Neuronal stem cell (in vitro differentiated cells): Measurements from ENCODE around the gene SETD9.

Experiments
- DNase-seq: peaks from one replicate; pipeline ENCODE4 v3.0.0-alpha.2; 2013; ENCODE audit warnings: low spot score
- H2AFZ ChIP-seq: one replicate; pipeline ENCODE4 v1.6.1; 2013; ENCODE audit warnings: mild to moderate bottlenecking, low read length, inconsistent platforms
- H2AK5ac ChIP-seq: 2 replicates; pipeline ENCODE4 v1.6.1; 2013; ENCODE audit warnings: low read depth, mild to moderate bottlenecking, inconsistent platforms, low read length, moderate library complexity, mixed read lengths
- H2BK120ac ChIP-seq: 2 replicates; pipeline ENCODE4 v1.6.1; 2013; ENCODE audit warnings: low read depth, mild to moderate bottlenecking, inconsistent platforms, low read length, moderate library complexity, mixed read lengths
- H2BK12ac ChIP-seq: one replicate; pipeline ENCODE4 v1.6.1; 2013; ENCODE audit warnings: low read length, inconsistent platforms
- H2BK15ac ChIP-seq: 2 replicates; pipeline ENCODE4 v1.6.1; 2013; ENCODE audit warnings: mild to moderate bottlenecking, low read length, inconsistent platforms, mixed read lengths
- H2BK5ac ChIP-seq: one replicate; pipeline ENCODE4 v1.6.1; 2013; ENCODE audit warnings: inconsistent platforms, mild to moderate bottlenecking, low read length, moderate library complexity
- H3K14ac ChIP-seq: one replicate; pipeline ENCODE4 v1.6.1; 2013; ENCODE audit warnings: low read length, inconsistent platforms
- H3K18ac ChIP-seq: 2 replicates; pipeline ENCODE4 v1.6.1; 2013; ENCODE audit warnings: low read length, inconsistent platforms
- H3K23ac ChIP-seq: 2 replicates; pipeline ENCODE4 v1.6.1; 2013; ENCODE audit warnings: low read depth, mild to moderate bottlenecking, mixed read lengths, low read length, inconsistent platforms; ENCODE audit not compliant: poor library complexity
- H3K27ac ChIP-seq: replicated peaks from 3 replicates; pipeline ENCODE4 v1.5.1; 2013; ENCODE audit warnings: low read length, inconsistent platforms
- H3K27me3 ChIP-seq, 3 experiments: 2 replicates each; pipeline ENCODE4 v1.6.1; 2013; ENCODE audit warnings: low read length in 3 of 3, mild to moderate bottlenecking in 2 of 3, inconsistent platforms in 1 of 3, low read depth in 1 of 3, mixed read lengths in 1 of 3, moderate library complexity in 1 of 3; ENCODE audit not compliant: control insufficient read depth in 3 of 3, insufficient read depth in 3 of 3
- H3K36me3 ChIP-seq, 2 donors: replicated peaks in 1 of 2; 2 replicates each; pipeline ENCODE4 v1.6.1; 2013; ENCODE audit warnings: low read length in 2 of 2; ENCODE audit not compliant: control insufficient read depth in 2 of 2, insufficient read depth in 2 of 2
- H3K4ac ChIP-seq: 2 replicates; pipeline ENCODE4 v1.6.1; 2013; ENCODE audit warnings: inconsistent platforms, mild to moderate bottlenecking, low read length, moderate library complexity
- H3K4me1 ChIP-seq, 2 donors: 1 replicate in 1 of 2; 2 replicates in 1 of 2; pipeline ENCODE4 v1.6.1; 2013; ENCODE audit warnings: low read length in 2 of 2, low read depth in 1 of 2; ENCODE audit not compliant: control insufficient read depth in 2 of 2, insufficient read depth in 1 of 2
- H3K4me2 ChIP-seq: one replicate; pipeline ENCODE4 v1.6.1; 2013; ENCODE audit warnings: mild to moderate bottlenecking, low read length, inconsistent platforms; ENCODE audit not compliant: insufficient read depth, poor library complexity, severe bottlenecking
- H3K4me3 ChIP-seq, 2 donors: 2 replicates each; pipeline ENCODE4 v1.5.1; 2013; ENCODE audit warnings: low read length in 2 of 2, mild to moderate bottlenecking in 2 of 2, inconsistent platforms in 1 of 2, moderate library complexity in 1 of 2
- H3K79me1 ChIP-seq: one replicate; pipeline ENCODE4 v1.6.1; 2013; ENCODE audit warnings: low read depth, mild to moderate bottlenecking, inconsistent platforms, low read length, moderate library complexity
- H3K9ac ChIP-seq: one replicate; pipeline ENCODE4 v1.6.1; 2013; ENCODE audit warnings: mild to moderate bottlenecking, low read depth, low read length, inconsistent platforms; ENCODE audit not compliant: poor library complexity
- H3K9me3 ChIP-seq, 2 donors: replicated peaks in 1 of 2; 2 replicates each; pipeline versions ENCODE3 to v1.6.1; 2013; ENCODE audit warnings: low read length in 2 of 2, mild to moderate bottlenecking in 2 of 2, inconsistent platforms in 1 of 2, low read depth in 1 of 2, mixed read lengths in 1 of 2, moderate library complexity in 1 of 2; ENCODE audit not compliant: control insufficient read depth in 2 of 2, insufficient read depth in 1 of 2
- H4K8ac ChIP-seq: one replicate; pipeline ENCODE4 v1.6.1; 2013; ENCODE audit warnings: low read depth, mild to moderate bottlenecking, inconsistent platforms, low read length, moderate library complexity
- H4K91ac ChIP-seq: one replicate; pipeline ENCODE4 v1.6.1; 2013; ENCODE audit warnings: low read length, low read depth, mild to moderate bottlenecking, inconsistent platforms; ENCODE audit not compliant: poor library complexity
- WGBS, 2 donors: extraction: QIAGEN DNeasy Blood & Tissue Kit; methylation state at CpG; one replicate each; pipeline ENCODE4 v1.1.7; 2013; ENCODE audit warnings: missing lambda C conversion rate in 2 of 2, mixed read lengths in 1 of 2; ENCODE audit not compliant: insufficient read length in 2 of 2, insufficient replicate concordance in 1 of 2; ENCODE audit errors: extremely low coverage in 2 of 2; 5-methylcytosine and 5-hydroxymethylcytosine counted together

The SETD9 gene

DNA sequence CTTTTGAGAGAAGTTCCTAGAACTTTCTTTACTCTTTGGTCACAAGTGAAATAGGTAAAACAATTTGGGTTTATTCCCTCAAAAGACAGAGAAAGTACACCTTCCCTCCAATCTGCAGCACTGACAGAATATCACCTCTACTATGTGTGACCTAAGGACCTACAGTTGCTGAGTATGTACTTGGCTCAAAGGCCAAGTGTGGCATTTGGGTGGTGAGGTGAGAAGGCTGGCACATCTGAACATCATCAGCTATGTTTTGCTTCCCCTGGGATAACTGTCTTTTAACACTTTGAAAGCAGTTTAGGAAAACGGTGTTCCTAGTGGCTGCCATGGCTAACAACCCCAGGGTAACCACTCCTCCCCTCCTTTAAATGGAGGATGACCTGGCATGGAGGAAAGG, 24.9 kb downstream of the SETD9 start:
- H3K27me3 ChIP-seq = no peaks in the 10 kb centered on the region
- H3K4ac ChIP-seq = no peak overlapping the region
- no peak overlapping the region for H3K4me3 ChIP-seq
- WGBS, 2 donors = no CpG with 5 or more reads among the region's 1 CpG
- DNase-seq = no peak
- H4K91ac ChIP-seq = no peak overlapping the region
- H2BK15ac ChIP-seq = no peak overlapping the region
- H3K14ac ChIP-seq = no peak overlapping the region
- H4K8ac ChIP-seq = no peak overlapping the region
- no peaks in the 10 kb centered on the region for H3K79me1 ChIP-seq
- H2AFZ ChIP-seq = no peak overlapping the region
- H3K18ac ChIP-seq = no peak overlapping the region
- no peak overlapping the region for H2AK5ac ChIP-seq
- no peak overlapping the region for H3K27ac ChIP-seq
- no peak overlapping the region for H3K23ac ChIP-seq
- peaks cover 0 to 1% of the 10 kb centered on the region in 2 donors for H3K9me3 ChIP-seq
- no peak overlapping the region for H2BK120ac ChIP-seq
- H3K4me2 ChIP-seq = no peak overlapping the region
- no peak overlapping the region for H3K9ac ChIP-seq
- no peaks in the 10 kb centered on the region for H3K4me1 ChIP-seq
- no peak overlapping the region for H2BK12ac ChIP-seq
- H2BK5ac ChIP-seq = no peak overlapping the region
- peaks cover 29 to 100% of the 10 kb centered on the region in 2 donors for H3K36me3 ChIP-seq

DNA sequence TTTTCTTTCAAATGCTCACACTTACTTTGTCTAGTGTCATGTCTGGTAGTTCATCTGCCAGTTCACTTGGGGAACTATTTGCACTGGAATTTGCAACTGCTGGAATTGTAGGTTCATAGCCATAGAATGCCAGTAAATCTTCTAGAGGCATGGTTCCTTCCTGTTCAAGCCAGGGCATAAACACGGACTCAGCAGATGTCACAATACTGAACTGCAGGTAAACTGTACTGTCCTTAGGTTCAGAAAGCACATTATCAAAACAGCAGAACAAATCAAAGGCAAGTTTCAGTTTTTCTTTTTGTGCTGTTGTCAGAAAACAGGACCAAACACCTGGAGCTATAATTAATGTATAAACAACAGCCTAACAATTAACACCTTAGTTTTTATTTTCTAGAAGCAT, 29.5 kb downstream of the SETD9 start:
- H2AFZ ChIP-seq = no peak overlapping the region
- H3K18ac ChIP-seq = no peak overlapping the region
- no peak overlapping the region for H3K27ac ChIP-seq
- no peaks in the 10 kb centered on the region for H3K4me1 ChIP-seq
- H2BK15ac ChIP-seq = no peak overlapping the region
- no peaks in the 10 kb centered on the region for H3K79me1 ChIP-seq
- no peak overlapping the region for H3K9ac ChIP-seq
- no peaks in the 10 kb centered on the region for H3K27me3 ChIP-seq
- H3K4ac ChIP-seq = no peak overlapping the region
- H2BK5ac ChIP-seq = no peak overlapping the region
- WGBS, 2 donors = no CpG with 5 or more reads among the region's 1 CpG
- no peak overlapping the region for H3K4me2 ChIP-seq
- no peak overlapping the region for H4K8ac ChIP-seq
- H4K91ac ChIP-seq = no peak overlapping the region
- no peak overlapping the region for H2BK120ac ChIP-seq
- peaks cover 0 to 1% of the 10 kb centered on the region in 2 donors for H3K9me3 ChIP-seq
- H3K23ac ChIP-seq = no peak overlapping the region
- no peak overlapping the region for H2BK12ac ChIP-seq
- no peak for DNase-seq
- H2AK5ac ChIP-seq = no peak overlapping the region
- H3K4me3 ChIP-seq = no peak overlapping the region
- peaks cover 29 to 100% of the 10 kb centered on the region in 2 donors for H3K36me3 ChIP-seq
- H3K14ac ChIP-seq = no peak overlapping the region

DNA sequence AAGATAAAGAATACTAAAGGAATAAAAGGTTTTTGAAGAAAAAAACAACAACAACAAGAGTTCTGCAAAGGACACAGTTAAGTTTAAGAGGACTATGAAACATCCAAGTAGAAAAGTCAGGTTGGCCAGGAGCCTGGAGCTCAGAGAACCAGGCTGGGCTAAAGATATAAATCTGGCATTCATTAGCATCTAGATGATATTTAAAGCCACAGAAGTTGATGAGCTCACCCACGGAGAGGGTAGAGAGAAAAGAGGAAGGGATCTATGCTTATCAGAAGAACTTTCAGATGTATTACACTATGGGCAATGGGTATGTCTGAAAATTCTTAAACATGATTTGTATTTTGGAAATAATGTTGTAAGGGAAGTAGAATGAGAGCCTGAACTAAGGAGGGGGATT, 32.6 kb downstream of the SETD9 start:
- no peak overlapping the region for H2BK15ac ChIP-seq
- no peak overlapping the region for H4K91ac ChIP-seq
- H3K27ac ChIP-seq = no peak overlapping the region
- no peak overlapping the region for H2BK120ac ChIP-seq
- H2AK5ac ChIP-seq = no peak overlapping the region
- H3K18ac ChIP-seq = no peak overlapping the region
- no peak overlapping the region for H3K4ac ChIP-seq
- H2BK5ac ChIP-seq = no peak overlapping the region
- no peak overlapping the region for H3K23ac ChIP-seq
- no CpG with 5 or more reads among the region's 1 CpG for WGBS, 2 donors
- DNase-seq = no peak
- no peak overlapping the region for H2AFZ ChIP-seq
- no peak overlapping the region for H3K4me3 ChIP-seq
- H3K27me3 ChIP-seq = no peaks in the 10 kb centered on the region
- H3K9ac ChIP-seq = no peak overlapping the region
- no peaks in the 10 kb centered on the region for H3K4me1 ChIP-seq
- peaks cover 0 to 1% of the 10 kb centered on the region in 2 donors for H3K9me3 ChIP-seq
- no peak overlapping the region for H4K8ac ChIP-seq
- no peak overlapping the region for H3K4me2 ChIP-seq
- peaks cover 2% of the 10 kb centered on the region for H3K79me1 ChIP-seq
- no peak overlapping the region for H2BK12ac ChIP-seq
- H3K36me3 ChIP-seq = peaks cover 24 to 100% of the 10 kb centered on the region in 2 donors
- no peak overlapping the region for H3K14ac ChIP-seq

DNA sequence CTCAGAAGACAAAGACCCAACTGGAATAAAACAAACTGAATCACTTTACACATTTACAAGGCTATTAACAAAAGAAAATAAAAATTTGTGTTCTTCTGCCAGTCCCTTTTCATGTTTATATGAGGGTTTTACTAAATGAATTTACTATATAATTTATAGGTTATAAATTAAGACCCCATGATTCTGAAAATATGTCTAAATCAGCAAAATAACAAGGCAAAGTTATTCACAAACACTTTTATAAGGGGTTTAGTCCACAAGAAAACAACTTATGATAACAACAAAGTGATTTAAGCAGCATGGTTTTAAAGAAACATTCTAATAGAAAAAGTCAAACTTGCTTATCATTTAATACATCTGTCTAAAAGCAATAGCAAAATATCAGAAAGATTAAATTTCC, 37.7 kb downstream of the SETD9 start:
- H3K27ac ChIP-seq = no peak overlapping the region
- peaks cover 7% of the 10 kb centered on the region for H3K79me1 ChIP-seq
- no peak overlapping the region for H3K14ac ChIP-seq
- H2BK12ac ChIP-seq = no peak overlapping the region
- no peak overlapping the region for H2BK120ac ChIP-seq
- no peak overlapping the region for H3K4me3 ChIP-seq
- no peaks in the 10 kb centered on the region for H3K4me1 ChIP-seq
- no peak overlapping the region for H3K4ac ChIP-seq
- no peak for DNase-seq
- H4K91ac ChIP-seq = no peak overlapping the region
- no peak overlapping the region for H2AFZ ChIP-seq
- H3K18ac ChIP-seq = no peak overlapping the region
- H3K4me2 ChIP-seq = no peak overlapping the region
- H2AK5ac ChIP-seq = no peak overlapping the region
- H3K9ac ChIP-seq = no peak overlapping the region
- H3K23ac ChIP-seq = no peak overlapping the region
- H3K27me3 ChIP-seq = no peaks in the 10 kb centered on the region
- no peak overlapping the region for H2BK15ac ChIP-seq
- H4K8ac ChIP-seq = no peak overlapping the region
- H3K36me3 ChIP-seq = peaks cover 9 to 79% of the 10 kb centered on the region in 2 donors
- no peak overlapping the region for H2BK5ac ChIP-seq
- H3K9me3 ChIP-seq = no peaks in the 10 kb centered on the region
